Colon (tissue), 2 donors: ENCODE measurements around the gene TMPRSS7.
A peak's percentile ranks its signal among the peaks of the same experiment; 100 is the strongest.

ENCODE experiments used
- FAIRE-seq: peaks from 2 replicates; lab custom pipeline; 2012; peaks lifted over from hg19 to GRCh38; lab: Jason Lieb, UNC
- donor health status: control.
- donor health status: control.

Gene TMPRSS7

DNA sequence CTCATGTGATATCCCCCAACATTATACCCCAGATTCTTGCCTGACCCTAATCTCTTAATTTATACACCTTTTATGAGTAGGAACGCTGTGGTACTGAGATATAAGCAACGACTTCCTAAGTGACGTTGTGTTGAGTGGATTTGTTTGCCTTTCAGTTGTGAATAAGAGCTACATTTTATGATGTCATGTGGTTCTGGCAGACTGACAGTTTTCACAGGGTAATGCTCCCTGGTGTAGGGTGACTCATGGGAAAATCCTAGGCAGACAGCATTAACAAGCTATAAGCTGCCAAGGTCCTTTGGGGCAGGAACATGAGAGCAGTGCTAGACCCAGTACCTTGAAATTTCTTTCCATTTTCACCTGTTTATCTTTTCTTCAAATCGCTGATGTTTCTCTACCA lies 62.8 kb downstream of the TMPRSS7 start:
- peak; percentile 57 for FAIRE-seq

- no peak for FAIRE-seq
Observed at GRCh38 chr3:112101916-112102315, 67.4 kb downstream of the TMPRSS7 start.

DNA sequence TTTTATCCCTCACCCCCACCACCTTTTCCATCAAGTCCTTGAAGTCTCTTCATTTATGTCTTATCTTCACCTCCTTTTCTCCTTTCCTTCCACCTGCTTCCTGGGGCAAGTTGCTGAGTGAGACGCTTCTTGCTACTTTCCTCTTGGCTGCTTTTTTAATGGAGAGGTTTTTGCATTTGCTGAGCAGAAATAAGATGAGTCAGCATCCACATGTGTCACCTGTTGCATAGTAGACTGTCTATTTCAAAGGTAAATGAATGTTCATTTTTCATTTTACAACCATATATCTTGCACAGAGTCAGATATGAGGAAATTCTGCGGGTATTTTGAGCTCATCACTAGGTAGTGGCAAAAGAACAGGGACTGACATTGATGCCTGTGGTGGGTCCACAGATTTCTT lies 70.2 kb downstream of the TMPRSS7 start:
- FAIRE-seq = no peak

- no peak for FAIRE-seq
Observed at GRCh38 chr3:112109322-112109721, 74.8 kb downstream of the TMPRSS7 start.

DNA sequence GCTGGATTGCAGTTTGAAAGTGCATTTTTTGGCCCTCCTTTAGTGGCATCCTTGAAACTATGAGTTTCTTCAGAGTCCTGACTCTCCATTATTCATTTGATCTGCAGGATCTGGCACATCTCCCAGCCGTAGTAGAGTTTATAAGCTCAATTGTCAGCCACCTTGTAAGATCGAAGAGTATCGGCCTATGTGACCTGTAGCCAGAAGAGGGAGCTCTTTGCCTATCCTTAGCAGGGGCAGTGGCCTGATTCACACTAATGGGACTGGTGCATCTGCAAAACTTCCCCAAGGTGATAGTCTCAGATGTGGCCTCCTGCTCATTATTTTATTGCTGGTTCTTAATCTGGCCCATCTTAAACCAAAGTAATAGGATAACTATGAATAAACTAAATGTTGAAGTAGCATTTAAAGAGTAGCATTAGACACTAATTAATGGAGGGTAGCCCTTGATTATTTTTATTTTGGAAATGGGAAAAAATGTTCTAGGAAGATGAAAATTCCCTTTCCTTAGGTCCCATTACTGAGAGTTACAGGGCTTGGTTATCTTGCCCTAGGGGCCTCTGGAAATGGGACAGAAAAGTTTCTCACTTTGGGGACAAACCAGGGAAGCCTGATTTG lies 77.4 kb downstream of the TMPRSS7 start:
- FAIRE-seq = no peak

- FAIRE-seq = no peak
Observed at GRCh38 chr3:112114576-112115160, 80.1 kb downstream of the TMPRSS7 start.

DNA sequence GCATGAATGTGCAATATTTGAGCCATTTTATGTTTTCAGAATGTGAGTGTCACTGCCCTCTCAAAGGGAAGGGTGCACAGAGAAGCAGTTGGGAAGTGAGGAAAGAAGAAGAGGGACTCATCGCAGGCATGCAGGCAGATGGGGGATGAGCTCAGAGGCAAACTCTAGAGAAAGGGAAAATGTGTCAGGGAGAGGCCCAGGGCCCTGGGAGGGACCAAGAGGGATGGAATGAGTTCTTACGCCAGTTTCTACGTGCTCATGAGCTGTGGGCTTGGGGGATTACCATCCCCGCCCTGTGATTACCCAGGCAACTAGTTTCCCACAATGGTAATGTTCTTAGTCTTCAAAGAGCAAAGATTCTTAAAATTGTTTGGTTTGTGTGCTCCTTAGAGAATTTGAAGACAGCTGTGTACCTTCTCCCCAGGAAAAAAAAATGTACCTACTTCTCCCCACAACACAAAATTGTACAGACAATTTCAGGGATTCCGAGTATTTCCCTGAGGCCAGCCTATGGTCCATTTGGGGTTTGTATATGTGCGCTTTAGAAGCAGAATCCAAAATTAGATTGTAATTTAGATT lies 80.7 kb downstream of the TMPRSS7 start:
- no peak for FAIRE-seq

DNA sequence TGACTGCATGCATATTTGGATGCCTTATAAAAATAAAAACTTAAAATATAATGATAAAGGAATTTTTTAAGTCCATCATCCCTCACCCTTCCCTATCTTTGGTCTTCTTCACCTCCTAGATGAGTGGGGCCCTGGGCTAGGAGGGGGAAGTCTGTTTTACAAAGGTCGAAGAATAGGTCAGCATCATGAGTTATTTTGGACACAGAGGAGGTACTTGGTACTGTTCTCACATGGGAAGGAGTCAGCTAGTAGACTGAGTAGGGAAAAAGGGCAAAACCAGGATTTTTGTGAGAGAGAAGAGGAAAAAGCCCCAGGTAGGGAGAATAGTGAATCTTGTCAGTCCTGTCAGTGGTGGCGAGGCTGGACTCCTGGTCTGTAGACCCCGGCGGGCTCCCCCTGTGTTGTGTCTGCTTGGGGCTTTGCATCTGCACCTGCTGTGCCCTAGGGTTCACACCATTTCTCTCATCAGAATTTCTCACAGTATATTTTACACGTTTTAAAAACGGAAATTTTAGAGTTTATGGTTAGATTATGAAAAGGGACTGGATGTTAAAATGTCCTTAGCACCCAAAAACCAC lies 81.4 kb downstream of the TMPRSS7 start:
- FAIRE-seq = no peak

- FAIRE-seq = no peak
Observed at GRCh38 chr3:112116748-112117186, 82.2 kb downstream of the TMPRSS7 start.

DNA sequence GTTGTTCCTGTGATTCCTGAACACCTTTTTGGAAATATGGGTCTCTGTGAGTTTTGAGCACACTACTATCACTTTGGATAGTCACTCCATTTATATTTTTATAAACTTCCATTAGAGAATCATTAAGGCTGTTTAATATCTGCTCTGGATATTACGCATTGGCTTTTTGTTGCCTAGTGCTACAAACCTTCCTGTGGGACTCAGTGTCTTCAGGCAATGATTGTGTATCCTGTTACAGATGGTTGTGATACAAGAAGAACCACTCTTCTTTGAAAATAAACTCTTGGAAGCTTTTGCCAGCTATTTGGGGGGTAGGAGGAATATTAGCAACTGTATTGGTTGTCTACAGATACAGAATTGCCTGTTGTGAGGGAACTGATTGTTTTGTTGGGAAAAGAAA lies 82.9 kb downstream of the TMPRSS7 start:
- no peak for FAIRE-seq

GRCh38 chr3:112117841-112118571 lies 83.5 kb downstream of the TMPRSS7 start:
- no peak for FAIRE-seq

- no peak for FAIRE-seq
Observed at GRCh38 chr3:112119962-112120836, 85.7 kb downstream of the TMPRSS7 start.

DNA sequence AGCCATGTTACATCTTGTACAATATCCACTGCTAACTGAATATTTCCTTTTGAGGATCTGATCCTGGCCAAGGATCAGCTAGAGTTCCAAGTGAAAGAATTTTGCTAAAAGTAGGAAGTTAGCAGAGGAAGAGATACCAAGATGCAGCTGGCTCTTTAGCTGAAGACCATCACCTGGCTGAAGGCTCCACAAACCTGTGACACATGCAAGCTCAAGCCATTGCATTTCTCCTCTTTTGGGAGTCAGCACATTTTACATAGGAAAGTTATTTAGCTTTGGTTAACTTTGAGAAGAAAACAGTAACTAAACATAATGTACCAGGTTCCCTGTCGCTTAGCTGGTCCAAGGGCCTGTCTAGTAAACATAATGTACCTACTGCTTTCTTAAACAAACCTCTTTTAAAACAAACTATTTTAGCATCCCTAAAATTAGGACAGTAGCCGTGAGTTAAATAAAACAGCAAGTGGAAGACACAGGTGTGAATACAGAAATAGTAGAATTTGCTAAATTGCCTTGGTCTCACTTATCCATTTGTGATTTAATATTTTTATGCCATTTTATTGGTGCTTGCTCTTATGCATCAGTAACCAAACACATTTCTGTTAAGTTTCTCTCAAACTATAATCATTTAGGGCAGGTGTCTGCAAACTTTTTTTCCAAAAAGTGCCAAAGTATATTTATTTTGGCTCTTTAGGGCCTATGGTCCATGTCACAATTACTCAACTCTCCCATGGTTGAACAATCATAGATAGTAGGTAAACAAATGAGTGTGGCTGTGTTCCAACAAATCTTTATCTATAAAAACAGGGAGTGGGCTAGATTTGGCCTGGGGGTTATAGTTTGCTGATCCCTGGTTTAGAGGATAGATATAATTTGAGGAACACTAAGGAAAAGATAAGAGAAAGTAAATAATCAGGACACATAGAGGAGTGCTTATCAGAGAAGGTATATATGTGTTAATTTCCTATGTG lies 87.3 kb downstream of the TMPRSS7 start:
- FAIRE-seq = no peak

GRCh38 chr3:112122870-112123269 lies 88.3 kb downstream of the TMPRSS7 start:
- no peak for FAIRE-seq

GRCh38 chr3:112123548-112123947 lies 89.0 kb downstream of the TMPRSS7 start:
- FAIRE-seq = no peak

DNA sequence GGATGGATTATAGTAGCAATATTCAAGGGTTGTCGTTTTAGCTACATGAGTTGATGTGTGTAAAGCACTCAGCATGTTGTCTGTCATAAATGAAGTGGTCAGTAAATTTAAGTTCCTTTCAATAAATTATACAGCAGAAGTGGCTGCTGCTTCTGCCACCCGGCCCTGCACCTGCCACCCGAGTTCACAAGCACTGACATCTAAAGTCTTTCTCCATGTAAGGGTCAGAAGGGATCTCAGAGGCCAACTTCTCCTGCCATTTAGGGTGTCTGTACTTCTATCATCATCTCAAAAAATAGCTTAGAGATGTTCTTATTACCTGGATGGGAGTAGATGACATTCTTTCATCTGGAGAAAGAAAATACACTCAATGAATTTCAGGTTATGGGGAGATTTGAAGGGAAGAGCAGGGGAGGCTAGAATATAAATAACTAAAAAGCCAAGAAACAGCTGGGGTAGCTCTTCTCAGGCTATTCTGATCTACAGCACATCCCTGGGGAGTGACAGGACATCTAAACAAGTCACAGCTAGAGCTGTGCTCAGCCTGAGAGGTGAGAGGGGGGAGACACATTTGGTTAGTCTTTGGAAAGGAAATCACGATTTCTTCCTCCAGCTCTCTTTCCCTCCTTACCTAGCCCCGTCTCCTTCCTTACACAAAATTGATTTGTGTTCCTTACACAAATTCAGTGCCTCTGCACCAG lies 90.5 kb downstream of the TMPRSS7 start:
- no peak for FAIRE-seq

DNA sequence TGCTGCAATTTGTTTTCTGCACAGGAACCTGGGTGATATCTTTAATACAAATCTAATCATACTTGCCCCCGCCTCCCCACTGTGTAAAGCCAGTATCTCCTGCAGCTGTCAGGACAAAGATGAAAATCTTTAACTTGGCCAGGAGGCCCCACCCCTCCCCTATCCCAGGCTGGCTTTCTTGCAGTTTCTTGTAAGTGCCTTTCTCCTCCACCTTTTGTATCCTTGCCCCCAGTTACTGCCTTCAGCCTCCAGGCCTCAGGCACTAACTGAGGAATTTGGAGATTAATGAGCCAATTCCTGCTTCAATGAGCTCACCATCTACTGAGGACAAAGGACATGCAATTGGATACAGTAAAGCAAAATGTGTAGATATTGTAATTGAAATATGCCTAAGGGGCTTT lies 92.0 kb downstream of the TMPRSS7 start:
- FAIRE-seq = no peak

DNA sequence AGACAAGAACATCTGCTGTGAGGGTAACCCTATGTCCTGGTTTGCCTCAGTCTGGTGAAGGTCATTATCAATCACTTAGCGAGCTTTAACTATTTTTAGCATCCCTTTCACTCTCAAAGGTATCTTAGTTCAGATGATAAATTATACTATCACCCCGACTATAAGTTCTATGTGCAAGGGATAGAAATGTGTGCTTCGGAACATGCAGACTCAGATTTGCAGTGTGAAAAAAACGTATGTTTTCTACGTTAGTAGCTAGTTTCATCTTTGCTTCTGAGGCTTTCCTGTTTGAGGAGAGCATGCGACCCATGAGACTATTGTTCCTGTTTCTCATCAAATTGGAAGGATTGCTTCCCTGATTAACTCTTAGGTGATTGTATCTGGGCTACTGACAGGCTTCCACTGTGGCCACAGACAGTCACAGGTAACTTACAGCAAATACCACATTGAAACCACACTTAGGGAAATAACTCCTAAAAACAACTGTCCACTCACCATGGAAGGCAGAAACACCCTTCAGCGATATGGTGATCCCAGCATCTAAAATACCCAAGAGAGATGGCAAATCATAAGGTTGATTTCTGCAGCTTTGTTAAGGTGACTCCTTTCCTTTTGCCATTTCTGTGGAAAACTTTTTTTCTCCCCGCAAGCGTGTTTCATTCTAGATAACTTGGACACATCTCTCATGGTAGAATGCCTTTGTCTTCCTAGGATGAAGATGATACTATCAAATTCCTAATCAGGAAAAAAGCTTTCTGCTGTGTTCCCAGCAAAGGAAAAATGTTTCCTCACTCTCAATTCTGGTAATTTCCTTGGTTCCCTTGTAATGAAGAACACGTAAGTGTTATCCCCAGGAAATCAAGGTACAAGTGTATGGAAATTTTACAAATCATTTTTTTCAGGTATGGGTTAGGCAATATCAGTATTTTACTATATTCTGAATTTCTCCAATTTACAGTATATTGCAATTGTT lies 93.3 kb downstream of the TMPRSS7 start:
- no peak for FAIRE-seq
